Hepatocyte (in vitro differentiated cells): ENCODE results near the gene PKD2L2.

Experiments
- EZH2phosphoT487 ChIP-seq: fragments of 200-600 bp; sonication (generic); IDR thresholded peaks from one replicate; pipeline ENCODE4 v1.6.1; 2018; ENCODE audit warnings: antibody characterized with exemption, mild to moderate bottlenecking, low read depth, moderate library complexity; ENCODE audit not compliant: unreplicated experiment, severe bottlenecking
- TF ChIP-seq, protein P1 (sequence below): fragments of 200-600 bp; sonication (generic); IDR thresholded peaks from 2 replicates; pipeline ENCODE4 v1.5.1; 2016; ENCODE audit warnings: antibody characterized with exemption, mild to moderate bottlenecking; ENCODE audit not compliant: poor library complexity

DNA sequence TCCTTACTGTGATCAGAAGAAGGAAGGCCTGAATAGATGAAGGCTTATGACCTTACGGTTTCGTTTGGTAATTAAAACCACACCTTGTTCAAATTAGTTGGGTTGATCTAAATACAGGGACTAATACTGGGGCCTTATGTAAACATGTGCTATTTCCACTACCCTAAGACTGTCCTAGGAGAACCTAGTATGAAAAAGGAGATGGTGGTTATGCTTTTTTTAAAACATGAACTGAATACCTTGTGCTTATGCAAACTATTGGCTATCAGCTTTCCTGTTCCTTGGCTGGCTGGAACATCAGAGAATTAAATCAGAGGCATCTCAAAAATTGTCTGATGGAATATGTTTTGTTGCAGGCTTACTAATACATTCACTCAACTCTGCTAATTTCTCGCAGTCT, 17.7 kb upstream of the PKD2L2 start:
- TF ChIP-seq, protein P1, sequence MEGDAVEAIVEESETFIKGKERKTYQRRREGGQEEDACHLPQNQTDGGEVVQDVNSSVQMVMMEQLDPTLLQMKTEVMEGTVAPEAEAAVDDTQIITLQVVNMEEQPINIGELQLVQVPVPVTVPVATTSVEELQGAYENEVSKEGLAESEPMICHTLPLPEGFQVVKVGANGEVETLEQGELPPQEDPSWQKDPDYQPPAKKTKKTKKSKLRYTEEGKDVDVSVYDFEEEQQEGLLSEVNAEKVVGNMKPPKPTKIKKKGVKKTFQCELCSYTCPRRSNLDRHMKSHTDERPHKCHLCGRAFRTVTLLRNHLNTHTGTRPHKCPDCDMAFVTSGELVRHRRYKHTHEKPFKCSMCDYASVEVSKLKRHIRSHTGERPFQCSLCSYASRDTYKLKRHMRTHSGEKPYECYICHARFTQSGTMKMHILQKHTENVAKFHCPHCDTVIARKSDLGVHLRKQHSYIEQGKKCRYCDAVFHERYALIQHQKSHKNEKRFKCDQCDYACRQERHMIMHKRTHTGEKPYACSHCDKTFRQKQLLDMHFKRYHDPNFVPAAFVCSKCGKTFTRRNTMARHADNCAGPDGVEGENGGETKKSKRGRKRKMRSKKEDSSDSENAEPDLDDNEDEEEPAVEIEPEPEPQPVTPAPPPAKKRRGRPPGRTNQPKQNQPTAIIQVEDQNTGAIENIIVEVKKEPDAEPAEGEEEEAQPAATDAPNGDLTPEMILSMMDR, result no peak
- no peak for TF ChIP-seq EZH2phosphoT487
